ENCODE results near the gene FOXRED1.
A peak's percentile ranks its signal among the peaks of the same experiment; 100 is the strongest.
"Not testable (repeated sequence)": the region's sequence is repeated elsewhere in the genome, so short reads cannot be mapped to it uniquely, and the experiment has no call there.

Gene FOXRED1

GRCh38 chr11:126277780-126278179 is 8.8 kb downstream of the FOXRED1 start:
- no peak for DNase-seq

DNA sequence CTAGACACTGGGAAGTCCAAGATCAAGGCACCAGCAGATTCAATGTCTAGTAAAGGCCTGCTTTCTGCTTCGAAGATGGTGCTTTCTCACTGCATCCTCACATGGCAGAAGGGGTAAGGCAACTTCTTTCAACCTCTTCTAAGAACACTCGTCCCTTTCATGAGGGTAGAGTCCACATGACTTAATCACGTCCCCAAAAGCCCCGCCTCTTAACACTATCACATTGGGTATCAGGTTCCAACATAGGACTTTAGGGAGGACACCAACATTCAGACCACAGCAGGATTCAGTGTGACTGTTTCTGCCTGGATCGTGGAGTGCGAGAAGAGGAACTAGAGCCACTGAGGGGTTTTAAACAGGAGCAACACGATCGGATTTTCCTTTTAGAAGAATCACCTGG is 10.2 kb downstream of the FOXRED1 start:
- no peak for DNase-seq

DNA sequence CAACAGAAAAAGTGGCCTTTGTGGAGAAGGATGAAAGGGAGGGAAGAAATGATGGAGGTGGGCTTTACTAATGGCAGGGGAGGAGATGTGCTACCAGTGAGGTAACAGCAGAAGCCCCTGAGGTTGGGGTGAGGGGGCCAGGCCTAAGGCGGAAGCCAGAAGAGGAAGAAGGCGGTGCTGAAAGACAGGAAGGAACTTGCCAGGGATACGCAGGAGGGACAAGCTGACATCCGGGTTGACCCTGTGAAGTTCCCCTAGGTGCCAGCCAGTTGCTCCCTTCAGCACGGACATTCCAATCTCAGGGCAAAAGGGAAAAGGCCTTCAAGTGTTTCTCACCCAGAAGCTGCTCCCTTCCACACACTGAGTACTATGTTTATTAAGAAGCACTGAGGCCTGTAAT is 11.6 kb downstream of the FOXRED1 start:
- no peak for DNase-seq

DNA sequence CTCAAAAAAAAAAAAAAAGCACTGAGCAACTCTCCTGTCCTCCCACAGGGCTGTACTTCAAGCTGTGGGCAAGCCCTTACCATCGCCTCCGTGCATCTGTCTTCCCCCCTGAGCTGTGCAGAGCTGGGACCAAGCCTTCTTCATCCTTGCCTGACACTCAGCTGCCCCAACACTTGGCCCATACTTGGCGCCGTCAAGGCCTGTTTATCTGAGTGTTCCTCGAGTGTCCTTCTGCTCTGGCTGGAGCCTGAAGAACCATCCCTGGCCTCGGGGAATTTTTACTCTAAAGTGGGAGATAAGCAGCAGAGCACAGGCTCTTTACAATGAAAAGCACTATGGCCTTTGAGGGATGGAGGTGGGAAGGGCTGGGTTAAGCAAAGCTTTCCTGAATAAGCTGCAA is 12.3 kb downstream of the FOXRED1 start:
- DNase-seq, result no peak

GRCh38 chr11:126281666-126282175 is 12.8 kb downstream of the FOXRED1 start:
- no peak for DNase-seq

GRCh38 chr11:126282361-126282735 is 13.4 kb downstream of the FOXRED1 start:
- DNase-seq, result no peak

- DNase-seq, result peak; percentile 28
Measured at GRCh38 chr11:126282736-126283591, 14.0 kb downstream of the FOXRED1 start, which contains the start of gene TIRAP. Gene TIRAP (plus strand): TSS chr11:126283093. CDS start chr11:126290895, 7,802 bp downstream.

- peak; percentile 84 for DNase-seq
Measured at GRCh38 chr11:126284829-126285228, 15.9 kb downstream of the FOXRED1 start.

GRCh38 chr11:126288237-126288636 is 19.3 kb downstream of the FOXRED1 start:
- DNase-seq, result no peak

DNA sequence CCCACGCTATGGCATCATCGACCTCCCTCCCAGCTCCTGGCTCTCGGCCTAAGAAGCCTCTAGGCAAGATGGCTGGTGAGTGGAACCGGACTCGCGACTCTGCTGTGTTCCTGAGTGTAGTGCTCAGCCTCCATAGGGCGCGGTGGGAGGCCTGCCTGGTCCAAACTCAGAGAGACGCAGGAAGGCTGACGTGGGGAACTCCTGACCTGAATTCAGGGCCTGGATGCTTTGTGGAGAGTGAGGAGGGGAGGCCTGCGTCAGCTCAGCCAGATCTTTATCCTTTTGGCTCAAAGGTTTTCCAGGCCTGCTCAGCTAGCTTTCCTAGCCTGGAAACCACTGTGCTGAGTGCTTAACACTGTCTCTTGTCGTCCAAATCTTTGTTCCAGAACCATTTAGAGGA is 21.9 kb downstream of the FOXRED1 start:
- no peak for DNase-seq

GRCh38 chr11:126293726-126294125 is 24.8 kb downstream of the FOXRED1 start:
- DNase-seq, result no peak

GRCh38 chr11:126297004-126297403 is 28.1 kb downstream of the FOXRED1 start:
- DNase-seq, result no peak

DNA sequence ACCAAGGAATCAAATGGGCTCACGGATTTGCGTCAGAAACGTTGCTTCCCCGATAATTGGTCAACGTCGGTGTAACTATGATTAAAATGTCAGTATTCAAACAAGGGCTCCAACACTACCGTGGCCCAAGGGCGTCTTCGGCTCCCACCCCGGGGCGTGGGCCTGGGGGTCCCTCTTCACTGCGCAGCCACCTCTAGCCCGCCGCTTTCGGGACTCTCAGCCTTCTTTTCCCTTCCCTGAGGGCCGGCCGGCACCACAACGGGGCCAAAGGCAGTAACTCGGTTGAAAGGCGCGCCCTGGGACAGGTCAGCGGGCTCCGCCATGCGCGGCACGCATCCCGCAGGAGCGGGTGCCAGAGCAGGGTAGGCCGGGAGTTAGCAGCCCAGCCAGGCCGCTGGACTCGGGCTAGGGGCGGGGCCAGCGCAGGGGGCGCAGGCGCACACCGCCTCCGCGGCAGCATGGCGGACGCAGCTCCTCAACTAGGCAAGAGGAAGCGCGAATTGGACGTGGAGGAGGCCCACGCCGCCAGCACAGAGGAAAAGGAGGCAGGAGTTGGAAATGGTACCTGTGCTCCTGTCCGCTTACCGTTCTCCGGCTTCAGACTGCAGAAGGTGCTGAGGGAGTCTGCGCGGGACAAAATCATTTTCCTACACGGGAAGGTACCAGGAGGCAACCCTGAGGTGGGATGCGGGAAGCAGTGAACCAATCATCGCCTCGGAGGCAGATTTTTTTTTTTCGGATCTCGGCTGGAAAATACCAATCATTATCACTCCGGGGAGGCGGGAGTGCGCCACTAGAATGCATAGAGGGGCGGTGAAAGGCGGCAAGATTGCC is 34.9 kb downstream of the FOXRED1 start, which contains the start of gene DCPS:
Gene DCPS, plus strand, starts transcription at position 438 of the 834 bp plus-strand sequence. Its CDS starts 21 bp downstream, at position 459.
- DNase-seq, result peak; percentile 77

DNA sequence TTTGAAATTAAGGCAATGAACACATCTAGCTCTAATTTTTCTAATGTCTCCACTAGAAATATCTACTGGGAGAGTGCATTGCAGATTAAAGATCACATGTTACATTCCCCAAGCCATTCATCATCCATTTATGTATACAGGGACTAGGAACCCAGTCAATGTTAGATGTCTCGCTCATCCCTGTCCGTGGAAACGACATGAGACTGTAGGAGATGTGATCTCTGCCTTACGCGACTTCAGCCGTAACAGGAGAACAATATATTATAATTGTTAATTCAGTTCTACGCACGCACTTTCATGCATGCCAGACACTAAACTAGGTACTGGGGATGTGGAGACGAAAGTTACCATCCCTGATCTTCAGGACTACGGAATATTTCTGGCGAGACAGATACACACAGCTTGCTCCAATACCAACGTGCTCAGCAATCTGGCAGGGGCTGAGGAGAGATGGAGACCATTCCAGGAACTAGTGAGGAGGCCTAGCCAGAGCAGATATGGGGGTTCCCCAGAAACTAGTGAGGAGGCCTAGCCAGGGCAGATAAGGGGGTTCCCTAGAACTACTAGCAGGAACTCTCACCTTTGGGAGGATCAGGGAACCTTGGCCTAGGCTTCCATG is 35.6 kb downstream of the FOXRED1 start:
- no peak for DNase-seq

GRCh38 chr11:126305699-126306098 is 36.7 kb downstream of the FOXRED1 start:
- DNase-seq, result no peak

- no peak for DNase-seq
Measured at GRCh38 chr11:126307706-126308105, 38.8 kb downstream of the FOXRED1 start.

DNA sequence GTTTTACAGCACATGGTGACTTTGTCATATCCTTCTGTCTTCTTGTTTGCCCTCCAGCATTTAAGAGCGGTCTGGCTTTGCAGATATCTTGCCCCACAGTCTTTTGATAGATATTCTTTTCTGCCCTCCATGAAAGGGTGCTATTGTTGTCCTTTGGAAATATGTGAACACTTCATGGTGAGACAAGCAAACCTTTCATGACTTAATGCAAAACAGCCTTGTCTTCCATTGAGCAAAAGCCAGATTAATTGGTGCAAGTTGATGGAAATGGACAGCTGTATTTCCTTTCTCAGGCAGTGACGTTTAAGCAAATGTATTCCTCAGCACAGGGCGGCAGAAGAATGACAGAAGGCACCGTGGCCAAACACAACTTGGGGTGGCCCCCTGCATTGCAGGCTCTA is 39.3 kb downstream of the FOXRED1 start:
- DNase-seq, result no peak

DNA sequence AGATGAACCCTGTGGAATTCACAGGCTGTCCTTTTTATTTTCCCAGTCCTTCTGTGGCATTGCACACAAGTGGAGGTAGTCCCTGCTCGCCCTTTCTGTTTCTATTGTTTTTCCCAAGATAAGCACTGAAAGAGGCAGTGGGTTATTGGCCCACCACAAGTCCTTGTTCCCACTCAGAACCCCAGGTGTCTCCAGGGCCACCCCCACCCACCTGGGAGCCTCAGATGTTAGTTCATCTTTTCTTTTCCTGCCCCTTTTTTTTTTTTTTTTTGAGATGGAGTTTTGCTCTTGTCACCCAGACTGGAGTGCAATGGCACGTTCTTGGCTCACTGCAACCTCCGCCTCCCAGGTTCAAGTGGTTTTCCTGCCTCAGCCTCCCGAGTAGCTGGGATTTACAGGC is 39.8 kb downstream of the FOXRED1 start:
- DNase-seq, result not testable (repeated sequence)

DNA sequence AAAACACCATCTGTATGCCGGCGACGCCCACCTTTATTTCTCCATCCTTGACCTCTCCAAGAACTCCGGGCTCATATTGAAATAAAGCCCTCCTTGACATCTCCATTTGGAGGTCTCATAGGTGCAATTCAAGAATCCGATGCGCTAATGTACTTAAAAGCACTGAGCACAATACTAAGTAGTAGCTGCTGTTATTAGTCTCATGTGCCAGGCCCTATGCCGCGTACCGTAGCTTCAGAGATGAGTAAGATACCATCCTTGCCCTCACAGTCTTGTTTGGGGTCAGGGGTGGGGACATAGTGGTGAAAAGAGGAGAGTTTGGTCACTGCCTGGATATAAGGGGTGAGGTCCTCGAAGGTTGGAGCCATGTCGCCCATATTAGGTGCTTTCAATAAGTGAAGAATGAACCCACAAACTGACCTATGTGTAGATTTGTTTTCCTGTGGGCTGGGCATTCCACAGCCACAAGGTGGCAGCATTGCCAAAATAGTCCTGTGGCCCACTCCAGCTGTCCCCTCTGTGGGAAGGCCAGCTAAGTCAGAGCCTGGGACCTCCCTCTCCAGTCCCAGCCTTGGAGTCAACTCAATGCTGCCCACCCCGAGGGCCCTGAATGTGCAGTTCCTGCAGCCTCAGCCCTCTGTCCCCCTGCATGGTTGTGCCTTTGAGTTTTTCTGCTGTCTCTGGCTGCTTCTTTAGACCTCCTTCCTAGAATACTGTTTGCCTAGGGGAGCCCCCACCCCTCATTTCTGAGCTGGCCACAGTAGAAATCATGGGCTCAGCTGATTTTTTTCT is 41.4 kb downstream of the FOXRED1 start:
- DNase-seq, result peak; percentile 39

DNA sequence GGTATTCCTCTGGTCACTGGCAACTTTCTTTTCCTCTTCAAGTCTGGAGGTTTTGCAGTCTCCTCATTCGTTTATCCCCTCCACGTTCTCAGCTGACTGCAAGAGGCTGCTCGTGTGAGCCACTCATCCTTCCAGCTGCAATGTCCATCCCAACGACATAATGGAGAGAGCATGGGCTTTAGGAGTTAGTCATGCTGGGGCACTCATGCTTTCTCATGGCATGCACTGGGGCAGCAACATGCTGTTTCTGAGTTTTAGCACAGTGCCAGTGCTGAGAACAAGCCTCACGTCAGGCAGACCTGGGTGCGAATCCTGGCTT is 42.0 kb downstream of the FOXRED1 start:
- no peak for DNase-seq

- no peak for DNase-seq
Measured at GRCh38 chr11:126311401-126312291, 42.7 kb downstream of the FOXRED1 start.
